GM18861 (cell line): ENCODE data around the gene YY1.
"Not testable (repeated sequence)": the region's sequence is repeated elsewhere in the genome, so short reads cannot be mapped to it uniquely, and the experiment has no call there.

Source experiments
- ATAC-seq: cut with Tn5 transposase; IDR thresholded peaks from one replicate; pipeline ENCODE4 v1.9.1; 2021; ENCODE audit not compliant: unreplicated experiment

The YY1 gene

DNA sequence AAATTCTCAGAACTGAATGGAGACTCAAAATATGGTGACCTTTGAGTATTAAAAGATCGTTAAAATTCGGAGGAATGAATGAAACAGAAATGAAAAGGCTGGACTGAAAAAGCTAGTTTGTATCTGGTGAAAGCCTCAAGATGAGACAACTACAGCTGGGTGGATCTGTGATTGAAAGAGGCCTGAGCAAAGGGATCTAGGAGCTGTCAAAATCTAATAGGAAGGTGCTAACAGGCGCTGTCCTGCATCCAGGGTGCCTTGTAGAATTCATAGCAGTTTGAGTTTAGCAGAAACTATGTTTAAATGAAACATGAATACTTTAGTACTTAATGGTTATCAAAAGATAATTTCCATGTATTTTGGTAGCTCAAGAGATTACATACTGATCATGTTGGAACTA, 2.3 kb downstream of the YY1 start:
- ATAC-seq = no peak

DNA sequence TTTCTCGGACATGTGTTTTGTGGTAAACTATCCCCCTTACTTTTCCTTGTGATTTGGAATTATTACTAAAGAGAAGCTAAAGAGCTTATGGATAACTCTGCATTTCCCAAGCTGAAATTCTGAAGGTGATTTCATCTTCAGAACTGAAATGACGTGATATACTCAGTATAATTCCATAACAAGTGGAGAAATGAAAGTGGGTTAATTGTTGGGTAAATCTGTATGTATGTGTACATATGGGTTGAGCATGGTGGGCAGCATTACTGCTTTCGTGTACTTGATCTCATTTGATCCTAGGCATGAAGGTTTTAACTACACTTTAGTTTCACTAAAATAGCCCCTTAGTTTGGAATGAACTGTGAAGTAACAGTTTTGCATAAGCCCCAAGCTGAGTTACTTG, 4.1 kb downstream of the YY1 start:
- ATAC-seq = no peak

- no peak for ATAC-seq
Measured at GRCh38 chr14:100246809-100247428, 8.0 kb downstream of the YY1 start.

- ATAC-seq = no peak
Measured at GRCh38 chr14:100250732-100251465, 12.0 kb downstream of the YY1 start.

DNA sequence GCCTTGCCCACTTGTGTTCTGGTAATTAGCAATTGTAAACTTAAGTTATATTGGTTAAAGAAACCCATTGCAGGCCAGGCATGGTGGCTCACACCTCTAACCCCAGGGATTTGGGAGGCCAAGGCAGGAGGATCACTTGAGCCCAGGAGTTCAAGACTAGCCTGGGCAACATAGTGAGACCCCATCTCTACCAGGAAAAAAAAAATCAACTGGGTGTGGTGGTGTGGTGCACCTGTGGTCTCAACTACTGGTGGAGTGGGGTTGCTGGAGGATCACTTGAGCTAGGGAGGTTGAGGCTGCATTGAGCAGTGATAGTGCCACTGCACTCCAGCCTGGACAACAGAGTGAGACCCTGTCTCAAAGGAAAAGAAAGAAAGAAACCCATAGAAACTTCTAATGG, 13.7 kb downstream of the YY1 start:
- no peak for ATAC-seq

DNA sequence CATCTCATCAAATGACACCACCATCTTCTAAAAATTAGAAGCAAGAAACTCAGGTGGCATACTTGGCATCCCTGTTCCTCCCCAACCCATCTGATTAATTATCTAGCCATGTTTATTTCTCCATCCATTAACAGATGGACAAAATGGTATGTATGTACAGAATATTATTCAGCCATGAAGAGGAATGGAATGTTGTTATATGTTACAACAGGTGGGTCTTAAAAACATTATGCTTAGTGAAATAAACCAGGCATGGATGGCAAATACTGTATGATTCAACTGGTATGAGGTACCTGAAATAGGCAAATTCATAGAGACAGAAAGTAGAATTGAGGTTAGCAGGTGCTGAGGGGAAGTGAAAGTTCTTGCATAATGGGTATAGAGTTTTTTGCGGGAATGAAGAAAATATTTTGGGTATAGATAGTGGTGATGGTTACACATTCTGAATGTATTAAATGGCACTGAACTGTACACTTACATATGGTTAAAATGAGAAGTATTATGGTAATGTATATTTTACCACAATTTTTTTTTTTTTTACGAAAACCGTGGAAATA, 17.5 kb downstream of the YY1 start:
- ATAC-seq = peak; percentile 69

DNA sequence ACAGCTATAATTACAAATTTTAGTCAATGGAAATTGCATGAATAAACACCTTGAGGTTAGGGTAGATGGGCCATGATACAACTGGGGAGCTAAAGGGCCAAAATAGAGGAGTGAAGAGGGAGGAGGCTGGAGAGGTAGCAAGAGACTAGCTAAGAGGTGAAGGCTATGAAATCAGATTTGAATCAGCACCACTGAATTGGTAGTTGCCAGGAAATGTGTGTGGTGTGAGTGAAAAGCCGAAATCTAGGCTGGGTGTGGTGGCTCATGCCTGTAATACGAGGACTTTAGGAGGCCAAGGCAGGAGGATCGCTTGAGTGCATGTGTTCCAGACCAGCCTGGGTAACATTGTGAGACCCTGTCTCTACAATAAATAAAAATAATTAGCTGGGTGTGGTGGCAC, 22.7 kb downstream of the YY1 start:
- no peak for ATAC-seq

DNA sequence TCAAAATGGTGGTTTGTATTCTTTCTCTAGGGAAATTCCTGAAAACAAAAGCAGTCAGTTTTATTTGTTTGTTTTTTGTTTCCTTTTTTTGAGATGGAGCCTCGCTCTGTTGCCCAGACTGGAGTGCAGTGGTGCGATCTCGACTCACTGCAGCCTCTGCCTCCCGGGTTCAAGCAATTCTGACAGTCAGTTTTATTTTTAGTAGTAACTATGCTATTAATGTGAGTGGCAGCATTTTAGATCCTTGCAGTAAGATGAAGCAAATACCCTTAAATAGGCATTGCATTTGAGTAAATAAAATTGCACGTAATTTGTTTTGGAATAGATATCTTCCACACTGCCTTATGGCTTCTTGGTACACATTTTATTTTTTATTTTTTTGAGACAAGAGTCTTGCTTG, 23.6 kb downstream of the YY1 start:
- no peak for ATAC-seq

- ATAC-seq = no peak
Measured at GRCh38 chr14:100263141-100263540, 24.2 kb downstream of the YY1 start.

DNA sequence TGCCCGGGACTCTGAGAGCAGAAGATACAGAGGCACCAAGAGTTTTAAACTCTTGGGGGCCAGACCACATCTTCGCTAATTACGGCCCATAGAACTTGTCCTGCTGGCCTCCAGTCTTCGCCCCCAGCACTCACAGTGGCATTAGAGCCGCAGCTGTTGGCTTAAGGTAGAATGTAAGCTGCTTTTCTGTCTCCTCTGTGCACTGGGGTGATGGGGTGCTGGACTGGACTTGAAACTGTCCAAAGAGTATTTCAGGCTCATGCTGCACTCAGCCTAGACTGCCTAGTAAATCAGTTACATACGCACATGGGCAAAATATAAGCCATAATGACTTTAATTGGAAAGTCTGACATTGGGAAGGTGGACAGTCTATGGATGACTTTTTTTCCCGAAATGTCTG, 29.0 kb downstream of the YY1 start:
- ATAC-seq = no peak

DNA sequence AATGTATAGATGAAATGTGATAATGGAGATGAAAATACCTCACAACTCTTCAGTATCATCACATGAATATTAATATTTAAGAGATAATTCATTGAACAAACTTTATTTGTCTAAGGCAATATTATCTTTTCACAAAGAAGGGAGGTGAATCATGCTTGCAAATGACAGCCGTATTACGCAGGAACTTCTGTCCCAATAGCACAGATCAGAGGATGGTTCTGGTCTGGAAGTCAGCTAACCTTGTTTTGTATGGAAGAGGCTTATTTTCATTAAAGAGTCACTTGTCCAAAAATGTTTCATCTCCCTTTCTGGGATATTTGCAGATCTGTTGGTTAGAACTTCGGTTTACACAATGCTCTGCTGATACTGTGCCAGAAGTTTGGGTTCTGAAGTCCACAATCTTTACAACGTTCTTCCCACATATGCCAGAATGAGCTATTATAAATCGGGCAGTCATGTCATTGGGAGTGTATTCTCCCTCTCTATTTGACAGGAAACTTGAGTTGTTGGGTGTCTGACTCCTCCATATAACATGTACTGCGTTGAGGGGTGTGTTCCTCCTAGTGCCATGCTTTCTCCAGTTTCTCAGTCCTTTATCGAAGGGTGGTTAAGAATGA, 29.8 kb downstream of the YY1 start:
- no peak for ATAC-seq

DNA sequence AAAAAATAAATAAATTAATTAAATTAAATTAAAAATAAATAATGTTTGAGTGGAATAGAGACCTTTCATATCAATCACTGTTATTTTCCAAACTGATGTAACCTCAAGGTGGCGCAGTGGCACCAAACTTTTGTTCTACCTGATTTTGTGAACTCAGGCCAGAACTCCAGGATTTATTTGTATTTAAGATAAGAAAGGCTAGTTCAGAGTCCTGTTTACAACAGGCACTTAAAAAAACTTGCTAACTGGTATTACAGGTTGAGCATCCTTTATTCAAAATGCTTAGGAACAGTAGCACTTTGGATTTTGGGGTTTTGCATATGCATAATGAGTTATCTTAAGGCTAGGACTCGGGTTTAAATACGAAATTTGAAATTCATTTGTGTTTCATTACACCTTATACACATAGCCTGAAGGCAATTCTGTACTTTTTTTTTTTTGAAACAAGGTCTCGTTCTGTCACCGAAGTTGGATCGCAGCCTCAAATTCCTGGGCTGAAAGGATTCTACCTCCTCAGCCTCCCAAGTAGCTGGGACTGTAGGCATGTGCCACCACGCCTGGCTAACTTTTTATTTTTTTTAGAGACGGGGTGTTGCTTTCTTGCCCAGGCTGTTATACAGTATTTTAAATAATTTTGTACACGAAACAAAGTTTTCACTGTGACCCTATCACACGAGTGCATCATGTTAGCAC, 32.4 kb downstream of the YY1 start:
- no peak for ATAC-seq

GRCh38 chr14:100274250-100274649, 35.3 kb downstream of the YY1 start:
- no peak for ATAC-seq

- no peak for ATAC-seq
Measured at GRCh38 chr14:100275214-100275613, 36.3 kb downstream of the YY1 start.

DNA sequence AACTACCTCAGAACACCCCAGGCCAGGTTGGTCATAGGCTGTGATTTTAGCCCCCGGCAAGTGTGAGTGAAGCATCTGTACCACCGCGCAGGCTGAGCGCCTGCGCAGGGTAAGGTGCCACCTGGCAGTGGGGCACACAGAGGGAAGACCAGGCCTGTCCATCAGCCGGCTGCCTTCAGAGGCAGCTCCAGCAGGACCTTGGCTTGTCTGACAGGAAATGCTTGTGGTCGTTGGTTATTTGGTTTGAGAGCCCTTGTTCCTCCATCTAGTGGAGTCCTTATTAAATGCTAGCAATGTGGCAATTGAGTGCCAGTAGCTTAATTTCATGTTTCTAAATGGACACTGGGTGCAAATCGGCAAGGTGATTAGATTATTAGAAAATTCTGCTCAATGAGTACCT, 39.8 kb downstream of the YY1 start:
- ATAC-seq = no peak

DNA sequence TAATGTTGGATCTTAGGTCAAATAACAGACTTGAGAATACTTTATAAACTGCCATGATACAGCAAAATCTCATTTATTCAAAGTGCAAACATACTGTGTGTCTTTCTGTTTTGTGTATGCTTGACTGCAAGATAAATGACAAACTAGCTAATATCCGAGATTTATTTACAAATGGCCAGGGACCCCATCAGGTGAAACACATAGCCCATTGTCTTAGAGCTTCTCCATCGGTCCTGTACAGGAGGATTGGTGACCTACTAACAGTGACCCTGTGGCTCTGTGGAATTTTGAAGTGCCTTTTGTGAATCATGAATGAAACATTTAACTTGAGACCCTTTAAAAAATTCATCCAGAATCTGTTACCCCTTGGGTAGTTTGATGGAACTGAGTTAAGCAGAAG, 40.2 kb downstream of the YY1 start:
- no peak for ATAC-seq

GRCh38 chr14:100279563-100279962, 40.6 kb downstream of the YY1 start:
- no peak for ATAC-seq

DNA sequence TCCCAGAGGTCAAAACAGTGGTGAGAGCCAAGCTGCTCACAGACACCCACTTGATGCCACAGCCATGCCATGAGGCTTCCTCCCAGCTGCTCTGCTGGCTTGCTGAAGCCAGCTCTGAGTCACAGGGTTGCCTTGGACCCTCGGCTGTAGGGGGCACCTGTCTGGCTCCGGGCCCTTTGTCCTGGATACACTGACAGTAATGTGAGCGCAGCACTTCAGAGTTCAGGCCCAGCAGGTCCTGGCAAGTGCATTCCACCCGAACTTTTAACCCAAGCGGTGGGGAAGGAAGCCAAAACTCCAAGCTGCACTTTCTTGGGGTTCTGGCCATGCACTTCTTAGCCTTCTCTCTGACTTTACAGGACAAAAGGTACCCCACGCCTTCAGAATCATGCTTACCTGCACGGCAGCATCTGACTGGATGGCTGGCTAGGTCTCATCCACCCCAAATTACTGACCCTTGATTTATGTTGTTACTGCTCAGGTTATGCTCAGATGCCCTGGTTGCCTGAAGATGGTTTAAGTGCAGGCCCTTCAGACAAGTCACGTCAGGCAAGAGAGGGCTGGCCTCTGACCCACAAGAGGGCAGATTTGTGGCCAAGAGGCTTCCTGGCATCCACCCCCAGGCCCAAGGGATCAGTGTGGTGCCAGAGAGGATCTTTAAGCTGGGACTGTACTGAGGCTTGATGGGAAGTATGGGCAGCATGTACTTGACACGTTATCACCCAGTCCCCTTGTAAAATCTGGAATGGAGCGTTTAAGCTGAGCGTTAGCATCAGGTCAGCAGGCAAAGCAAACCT, 42.5 kb downstream of the YY1 start:
- no peak for ATAC-seq

DNA sequence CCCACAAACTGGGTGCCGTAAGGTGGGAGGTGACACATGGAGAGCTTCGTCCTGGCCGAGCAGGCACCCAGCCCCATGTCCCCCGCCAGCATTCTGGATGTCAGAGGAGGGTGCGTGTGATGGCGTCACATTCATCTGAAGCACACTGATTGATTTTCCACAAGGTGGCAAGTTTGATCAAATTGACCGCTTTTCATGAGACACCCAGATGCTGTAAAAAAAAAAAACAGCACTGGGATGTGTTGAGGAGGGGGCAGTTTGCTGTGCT, 43.1 kb downstream of the YY1 start:
- no peak for ATAC-seq

GRCh38 chr14:100282766-100283419, 43.9 kb downstream of the YY1 start:
- ATAC-seq = no peak

- not testable (repeated sequence) for ATAC-seq
Measured at GRCh38 chr14:100283436-100283835, 44.5 kb downstream of the YY1 start.
